ENCODE results near the gene CDKN3.
"Not testable (repeated sequence)": the region's sequence is repeated elsewhere in the genome, so short reads cannot be mapped to it uniquely, and the experiment has no call there.

CDKN3 gene

DNA sequence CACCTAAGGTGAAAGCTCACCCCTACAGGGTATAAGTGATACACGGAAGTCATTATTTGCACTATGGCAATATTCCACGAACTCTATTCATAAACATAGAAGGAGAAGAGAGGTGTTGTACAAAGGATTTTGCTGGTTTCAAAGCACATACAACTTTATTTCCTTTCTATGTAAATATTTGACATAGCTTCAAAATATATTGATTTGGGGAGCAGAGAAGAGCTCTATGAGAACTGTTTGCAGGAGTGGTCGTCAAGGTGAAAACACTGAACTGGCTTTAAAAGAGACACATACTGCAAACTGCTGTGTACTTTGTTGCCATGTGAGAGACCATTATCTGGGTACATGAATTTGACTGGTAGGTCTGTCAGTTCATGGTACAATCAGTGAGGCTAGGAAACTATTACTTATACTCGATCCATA lies 27.7 kb downstream of the CDKN3 start:
- no peak for DNase-seq

DNA sequence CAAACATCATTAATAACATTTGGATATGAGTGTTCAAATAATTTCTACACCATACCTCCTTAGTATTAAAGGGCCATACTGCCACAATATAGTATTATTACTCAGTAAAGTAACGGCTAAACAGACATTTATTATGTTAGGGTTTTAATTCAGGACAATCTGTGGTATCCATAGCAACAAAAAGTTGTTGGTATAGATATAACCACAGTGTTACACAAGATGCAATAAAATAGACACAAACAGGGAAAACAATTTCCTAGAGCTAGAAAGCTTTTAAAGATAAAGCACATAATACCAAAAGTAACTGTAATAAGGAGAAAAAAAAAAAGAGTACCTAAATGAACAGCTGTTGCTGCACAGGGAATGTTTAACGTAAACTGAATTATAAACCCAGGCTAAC lies 28.3 kb downstream of the CDKN3 start:
- no peak for DNase-seq

- DNase-seq: no peak
Observed at GRCh38 chr14:54425537-54426274, 28.9 kb downstream of the CDKN3 start.

GRCh38 chr14:54427871-54428270 lies 31.1 kb downstream of the CDKN3 start:
- DNase-seq: no peak

DNA sequence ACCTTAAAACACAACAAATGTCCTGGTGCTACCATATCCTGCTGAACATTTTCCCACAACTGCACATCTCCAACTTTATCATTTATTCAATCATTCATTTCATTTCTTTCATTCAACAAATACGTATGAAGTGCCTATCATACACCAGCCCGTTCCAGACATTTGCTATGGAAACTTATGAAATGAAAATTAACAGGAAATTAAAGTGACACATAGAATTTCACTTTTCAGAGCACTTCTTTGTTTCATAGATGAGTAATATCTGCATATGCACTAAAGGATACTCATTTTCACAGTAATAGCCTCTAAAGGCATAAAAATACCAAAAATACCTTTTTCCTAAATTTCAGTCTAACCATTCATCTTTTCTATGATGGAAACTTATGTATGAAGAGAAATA lies 31.7 kb downstream of the CDKN3 start:
- DNase-seq: no peak

DNA sequence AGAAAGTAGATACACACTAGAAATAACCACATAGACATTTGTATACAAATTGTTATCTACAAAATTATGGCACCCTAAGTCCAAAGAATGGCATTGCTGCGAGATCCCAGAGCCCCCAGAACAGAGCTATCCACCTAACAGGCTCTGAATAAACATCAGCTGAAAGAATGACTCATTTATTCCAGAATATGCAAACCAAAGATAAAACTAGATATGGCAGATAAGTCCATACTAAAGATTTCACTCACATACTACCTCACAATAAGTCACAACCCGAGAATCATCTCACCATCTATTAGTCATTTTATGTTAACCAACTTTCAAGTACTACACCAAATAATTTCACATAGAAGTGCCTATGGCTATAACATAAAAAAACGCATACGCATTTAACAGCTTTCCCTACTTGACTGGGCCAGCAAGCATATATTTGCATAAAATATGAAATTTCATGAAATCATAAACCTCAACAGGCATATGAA lies 38.7 kb downstream of the CDKN3 start:
- no peak for DNase-seq

- not testable (repeated sequence) for DNase-seq
Observed at GRCh38 chr14:54437954-54438353, 41.1 kb downstream of the CDKN3 start.

DNA sequence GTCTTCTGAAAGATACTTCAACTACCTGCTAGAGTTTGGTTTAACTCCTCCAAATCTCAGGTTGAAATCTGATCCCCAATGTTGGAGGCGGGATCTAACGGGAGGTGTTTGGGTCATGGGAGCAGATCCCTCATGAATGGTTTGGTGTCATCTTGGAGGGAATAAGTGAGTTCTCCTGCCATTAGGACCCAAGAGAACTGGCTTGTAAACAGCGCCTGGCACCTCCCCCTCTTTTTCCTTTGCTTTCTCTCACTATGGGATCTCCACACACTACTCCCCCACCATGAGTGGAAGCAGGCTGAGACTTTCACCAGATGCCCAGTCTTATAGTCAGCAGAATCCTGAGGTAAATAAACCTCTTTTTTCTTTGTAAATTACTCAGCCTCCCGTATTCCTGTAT lies 41.9 kb downstream of the CDKN3 start:
- no peak for DNase-seq

DNA sequence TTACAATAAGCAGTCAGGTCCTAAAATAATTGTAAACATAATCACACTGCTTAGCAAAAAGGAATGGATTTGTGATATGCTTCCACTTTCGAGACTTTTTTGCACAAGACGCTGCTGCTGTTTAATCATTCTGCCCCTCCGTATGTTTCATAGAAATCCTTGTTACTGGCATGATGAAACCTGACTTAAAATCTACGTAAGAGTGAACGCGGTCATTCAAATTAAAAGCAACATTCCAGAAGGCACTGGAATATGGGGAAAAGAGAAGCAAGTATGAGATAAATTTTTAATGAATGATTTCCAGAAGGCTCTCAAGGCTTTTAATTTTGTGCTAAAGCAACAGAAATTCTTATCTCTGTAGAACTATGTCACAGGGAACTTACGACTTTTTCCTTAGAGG lies 43.2 kb downstream of the CDKN3 start:
- no peak for DNase-seq

DNA sequence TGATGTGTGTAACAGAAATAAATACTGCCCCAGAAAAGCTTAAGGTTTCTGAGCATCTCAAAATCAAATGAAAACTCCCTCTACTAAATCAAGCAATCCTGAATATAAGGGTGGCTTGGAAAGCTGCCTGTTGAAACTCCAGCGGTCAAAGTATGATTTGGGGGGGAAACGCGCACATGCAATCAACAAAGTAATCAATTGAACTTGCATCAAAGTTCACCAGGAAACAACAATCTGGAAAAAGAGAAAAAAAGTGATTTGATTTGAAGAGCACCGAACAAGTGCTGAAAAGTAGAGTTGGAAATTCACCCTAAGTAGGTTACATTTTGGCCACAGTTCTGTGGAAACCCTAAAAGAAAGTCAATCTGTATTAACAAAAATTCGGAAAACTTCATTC lies 43.7 kb downstream of the CDKN3 start:
- no peak for DNase-seq

- peak; percentile 90 for DNase-seq
Observed at GRCh38 chr14:54440873-54441868, 44.4 kb downstream of the CDKN3 start, which contains the start of gene CNIH1. Gene CNIH1 (minus strand): TSS chr14:54441374. CDS start chr14:54441327, 47 bp downstream.

DNA sequence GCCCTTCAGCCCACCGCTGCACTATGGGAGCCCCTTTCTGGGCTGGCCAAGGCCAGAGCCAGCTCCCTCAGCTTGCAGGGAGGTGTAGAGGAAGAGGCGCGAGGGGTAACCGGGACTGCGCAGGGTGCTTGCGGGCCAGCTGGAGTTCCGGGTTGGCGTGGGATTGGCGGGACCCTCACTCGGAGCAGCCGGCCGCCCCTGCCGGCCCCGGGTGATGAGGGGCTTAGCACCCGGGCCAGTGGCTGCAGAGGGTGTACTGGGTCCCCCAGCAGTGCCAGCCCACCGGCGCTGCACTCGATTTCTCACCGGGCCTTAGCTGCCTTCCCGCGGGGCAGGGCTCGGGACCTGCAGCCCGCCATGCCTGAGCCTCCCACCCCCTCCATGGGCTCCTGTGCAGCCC lies 46.2 kb downstream of the CDKN3 start:
- not testable (repeated sequence) for DNase-seq

DNA sequence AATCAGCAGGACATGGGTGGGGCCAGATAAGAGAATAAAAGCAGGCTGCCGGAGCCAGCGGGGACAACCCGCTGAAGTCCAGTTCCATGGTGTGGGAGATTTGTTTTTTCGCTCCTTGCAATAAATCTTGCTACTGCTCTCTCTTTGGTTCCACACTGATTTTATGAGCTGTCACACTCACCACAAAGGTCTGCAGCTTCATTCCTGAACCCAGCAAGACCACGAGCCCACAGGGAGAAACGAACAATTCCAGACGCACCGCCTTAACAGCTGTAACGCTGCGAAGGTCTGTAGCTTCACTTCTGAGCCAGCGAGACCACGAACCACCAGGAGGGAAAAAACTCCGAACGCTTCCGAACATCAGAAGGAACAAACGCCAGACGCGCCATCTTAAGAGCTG lies 47.2 kb downstream of the CDKN3 start:
- DNase-seq: no peak

DNA sequence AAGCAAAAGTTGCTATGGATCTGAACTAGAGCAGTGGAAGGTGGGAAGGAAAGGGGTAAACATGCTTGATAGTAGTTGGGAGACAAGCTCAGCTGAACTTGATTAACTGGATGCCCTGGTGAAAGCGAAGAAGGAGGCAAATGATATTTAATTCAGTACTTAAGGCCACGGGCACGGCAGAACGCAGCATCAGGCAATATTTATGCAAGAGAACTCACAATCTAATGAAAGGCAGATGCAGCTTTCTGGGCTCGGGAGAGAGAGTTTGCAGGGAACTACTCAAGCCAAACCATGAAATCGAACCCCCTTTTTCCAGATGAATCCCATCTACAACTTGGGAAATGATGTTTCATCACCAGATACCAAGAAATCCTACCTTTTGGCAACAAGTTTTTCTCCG lies 47.9 kb downstream of the CDKN3 start:
- no peak for DNase-seq

- no peak for DNase-seq
Observed at GRCh38 chr14:54446161-54446693, 49.4 kb downstream of the CDKN3 start.

- DNase-seq: no peak
Observed at GRCh38 chr14:54447231-54447692, 50.5 kb downstream of the CDKN3 start.

- no peak for DNase-seq
Observed at GRCh38 chr14:54450535-54450934, 53.7 kb downstream of the CDKN3 start.

DNA sequence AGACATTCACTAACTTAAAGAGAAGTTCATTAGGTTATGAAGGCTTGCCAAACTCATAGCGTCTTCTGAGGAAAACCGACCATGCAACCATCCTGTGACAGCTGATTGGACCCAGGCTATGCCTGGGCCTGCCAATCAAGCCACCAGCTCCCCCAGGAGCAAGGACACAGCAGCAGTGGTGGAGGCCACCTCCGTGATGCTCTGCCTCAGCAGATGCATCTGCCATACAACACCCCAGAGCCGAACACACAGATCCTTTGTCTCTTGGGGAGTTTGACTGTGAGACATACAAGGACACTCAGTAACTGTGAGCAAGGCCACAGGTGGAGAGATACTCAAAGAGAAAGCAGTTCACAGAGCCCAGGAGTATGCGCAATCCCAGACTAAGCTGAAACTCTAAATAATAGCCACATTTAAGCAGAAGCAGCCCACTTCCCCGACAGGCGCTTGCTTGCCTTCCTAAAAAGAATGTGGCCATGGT lies 54.4 kb downstream of the CDKN3 start:
- no peak for DNase-seq

DNA sequence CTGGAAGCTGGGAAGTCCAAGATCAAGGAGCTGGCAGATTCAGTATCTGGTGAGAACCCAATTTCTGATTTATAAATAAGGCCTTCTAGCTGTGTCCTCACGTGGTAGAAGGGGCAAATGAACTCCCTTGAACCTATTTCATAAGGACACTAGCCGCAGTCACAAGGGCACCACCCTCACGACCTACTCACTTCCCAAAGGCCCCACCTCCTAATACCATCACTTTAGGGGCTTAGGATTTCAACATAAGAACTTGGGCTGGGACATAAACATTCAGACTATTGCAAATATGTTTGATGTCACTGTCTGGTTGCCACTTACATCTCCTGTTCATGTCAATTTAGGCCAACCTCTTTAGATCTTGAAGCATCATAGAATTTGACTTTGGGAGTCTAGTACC lies 55.2 kb downstream of the CDKN3 start:
- DNase-seq: no peak

- no peak for DNase-seq
Observed at GRCh38 chr14:54453252-54453651, 56.4 kb downstream of the CDKN3 start.

DNA sequence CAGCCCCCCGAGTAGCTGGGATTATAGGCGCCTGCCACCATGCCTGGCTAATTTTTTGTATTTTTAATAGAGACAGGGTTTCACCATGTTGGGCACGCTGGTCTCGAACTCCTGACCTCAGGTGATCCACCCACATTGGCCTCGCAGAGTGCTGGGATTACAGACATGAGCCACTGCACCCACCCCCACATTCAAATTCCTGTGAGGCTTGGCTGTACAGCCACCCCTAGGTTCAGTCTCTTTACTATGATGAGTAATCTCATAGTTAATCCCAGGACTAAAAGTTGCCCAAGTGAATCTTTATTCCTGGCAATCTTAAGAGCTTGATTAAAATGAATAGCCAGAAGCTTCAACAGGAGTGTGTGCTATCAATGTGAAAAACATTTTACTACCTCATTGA lies 57.2 kb downstream of the CDKN3 start:
- not testable (repeated sequence) for DNase-seq

DNA sequence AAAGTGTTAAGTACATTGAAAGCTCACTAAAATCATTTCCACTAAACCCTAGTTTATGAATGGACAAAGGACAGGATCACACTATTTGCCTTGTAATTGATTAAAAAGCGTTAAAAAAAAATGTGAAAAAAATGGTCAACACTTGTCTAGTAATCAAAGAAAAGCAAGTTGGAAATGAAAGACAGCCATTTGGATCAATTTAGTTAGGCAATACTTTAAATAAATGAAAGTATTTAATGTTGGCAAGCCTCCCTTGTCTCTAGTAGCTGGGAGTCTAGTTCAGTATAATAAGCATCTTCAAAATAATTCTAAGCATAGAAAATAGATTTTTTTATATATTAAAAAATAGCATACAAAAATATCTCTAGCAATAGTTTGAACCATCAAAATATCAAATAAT lies 58.6 kb downstream of the CDKN3 start:
- no peak for DNase-seq
